ENCODE results near the gene WNK1. TPM values are rescaled to one million over a fixed set of nuclear protein-coding genes. Genes with fewer than 3 reads are reported as not detected.

The WNK1 gene
- total RNA-seq (2022; extraction: Qiagen RNA extraction): 84.5 to 132 TPM (median 123 TPM) in 5 replicates

GRCh38 chr12:751999-752694 lies at the start of gene WNK1:
Gene WNK1, plus strand, starts transcription at chr12:752579. Its CDS starts 987 bp downstream, at chr12:753566.

GRCh38 chr12:949453-950191 lies 197.2 kb downstream of the WNK1 start, which contains the start of gene RAD52:
Gene RAD52, minus strand, starts transcription at chr12:949694. Its CDS starts 16,636 bp downstream, at chr12:933058.

Other genes starting within 250 kb of the WNK1 start
- gene NINJ2, start 89.1 kb upstream of the WNK1 start, total RNA-seq (2022; extraction: Qiagen RNA extraction): 0.42 to 0.71 TPM (median 0.53 TPM) in 5 replicates
- gene RAD52, start 197.1 kb downstream of the WNK1 start, total RNA-seq (2022; extraction: Qiagen RNA extraction): 8.4 to 14.5 TPM (median 11.9 TPM) in 5 replicates
- gene ERC1, start 238.6 kb downstream of the WNK1 start, total RNA-seq (2022; extraction: Qiagen RNA extraction): 12.8 to 18.4 TPM (median 17.8 TPM) in 5 replicates

Measured in A549 treated with dexamethasone at 1 μM for 4 hours (cell line).